ENCODE data around the gene HDDC2.

- no peak for TF ChIP-seq FOXA1 (IDR thresholded peaks at IDR 0.05)
- TF ChIP-seq L3MBTL2 (conservative IDR thresholded peaks at IDR 0.05) = no peak
Measured at GRCh38 chr6:125346926-125347563, 45.3 kb upstream of the HDDC2 start.
